Stimulated activated CD4-positive, alpha-beta T cell treated with anti-CD3 and anti-CD28 coated beads, Interleukin-12 subunit alpha, Interleukin-12 subunit beta, amount 100 ng/mL, for 4 hours (primary cell): ENCODE results near the gene CHCHD3.

Experiments
- DNase-seq: peaks from one replicate; pipeline ENCODE4 v3.0.0-alpha.2; 2020

Gene CHCHD3

DNA sequence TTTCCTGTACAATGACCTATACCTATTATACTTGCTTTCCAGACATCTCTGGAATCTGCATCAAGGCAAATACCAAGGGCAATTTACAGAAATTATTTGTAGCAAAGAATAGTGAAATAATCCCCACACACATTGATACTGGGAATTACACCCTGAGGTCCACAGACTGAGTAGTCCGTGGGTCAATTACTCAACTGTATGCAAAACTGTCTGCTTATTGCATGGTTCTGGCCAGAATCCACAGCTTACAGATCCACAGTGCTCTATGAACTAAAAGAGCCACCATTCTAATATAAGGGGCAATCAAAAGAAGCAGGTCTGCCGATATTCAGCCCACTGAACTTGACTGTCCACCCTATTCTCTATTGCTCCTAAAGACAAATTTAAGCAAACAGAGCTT lies 5.7 kb downstream of the CHCHD3 start:
- no peak for DNase-seq

DNA sequence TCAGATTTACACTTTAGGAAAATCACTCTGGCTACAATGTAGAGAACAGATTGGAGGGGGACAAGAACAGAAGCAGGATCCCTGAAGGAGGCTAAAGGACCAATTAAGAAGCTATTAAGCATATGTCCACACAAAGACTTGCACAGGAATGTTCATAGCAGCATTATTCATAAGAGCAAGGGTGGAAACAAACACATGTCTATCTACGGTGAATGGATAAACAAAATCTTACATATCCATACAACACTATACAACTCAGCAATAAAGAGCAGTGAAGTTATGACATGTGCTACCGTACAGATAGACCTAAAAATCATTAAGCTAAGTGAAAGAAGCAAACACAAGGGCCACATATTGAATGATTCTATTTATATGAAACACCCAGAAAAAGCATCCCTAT lies 10.4 kb downstream of the CHCHD3 start:
- DNase-seq = no peak

DNA sequence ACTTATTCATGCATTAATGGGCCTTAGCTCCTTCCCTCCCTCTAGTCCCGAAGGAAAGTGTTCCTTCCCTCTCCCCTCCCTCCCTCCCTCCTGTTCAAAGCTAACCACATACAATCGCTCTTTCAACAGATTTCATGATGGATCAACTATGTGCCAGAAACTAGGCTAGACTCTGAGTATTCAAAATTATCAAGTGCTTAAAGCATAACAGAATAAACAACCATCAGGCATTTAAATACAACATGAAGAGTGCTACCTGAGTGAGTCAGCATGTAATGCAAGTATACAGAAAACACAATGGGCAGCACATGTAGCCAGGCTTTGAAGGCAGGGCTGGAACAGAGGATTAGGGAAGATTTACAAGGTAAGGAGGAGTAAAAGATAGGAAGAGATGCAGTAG lies 11.3 kb downstream of the CHCHD3 start:
- DNase-seq = no peak

DNA sequence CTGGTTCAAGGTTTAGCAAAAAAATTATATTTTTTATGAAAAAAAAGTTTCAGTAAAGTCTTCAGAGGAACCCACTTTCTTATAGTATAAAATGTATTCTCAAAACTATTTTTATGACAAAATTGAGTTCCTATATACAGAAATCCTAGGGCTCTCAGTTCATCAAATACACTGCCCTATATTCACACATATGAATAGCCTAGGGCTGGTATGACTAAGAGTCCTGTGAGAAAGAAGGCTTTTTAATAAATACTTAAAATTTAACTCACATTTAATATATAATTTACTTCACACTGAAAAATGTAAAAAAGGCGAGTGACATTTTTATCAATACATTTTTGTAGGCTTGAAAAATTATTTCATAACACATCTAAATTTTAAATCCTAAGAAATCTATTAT lies 16.6 kb downstream of the CHCHD3 start:
- no peak for DNase-seq

- DNase-seq = no peak
Measured at GRCh38 chr7:133064082-133064820, 17.6 kb downstream of the CHCHD3 start.

DNA sequence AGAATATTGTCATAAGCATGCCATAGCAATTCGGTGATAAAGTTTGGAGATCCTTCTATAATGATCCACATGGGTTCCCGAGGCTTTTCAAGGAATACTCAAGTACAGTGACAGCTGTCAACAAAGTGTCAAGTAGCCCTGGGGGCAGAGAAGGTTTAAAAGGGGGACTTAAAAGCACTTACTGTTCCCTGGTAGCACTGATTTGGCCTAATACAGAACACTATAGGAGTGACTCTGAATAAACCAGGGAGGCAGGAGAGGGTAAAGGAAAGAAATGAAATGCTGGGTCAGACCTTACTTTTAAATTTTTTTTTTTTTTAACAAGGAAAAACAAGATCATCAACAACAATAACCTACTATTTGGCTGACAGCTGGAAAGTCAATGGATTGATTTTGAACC lies 20.1 kb downstream of the CHCHD3 start:
- no peak for DNase-seq

DNA sequence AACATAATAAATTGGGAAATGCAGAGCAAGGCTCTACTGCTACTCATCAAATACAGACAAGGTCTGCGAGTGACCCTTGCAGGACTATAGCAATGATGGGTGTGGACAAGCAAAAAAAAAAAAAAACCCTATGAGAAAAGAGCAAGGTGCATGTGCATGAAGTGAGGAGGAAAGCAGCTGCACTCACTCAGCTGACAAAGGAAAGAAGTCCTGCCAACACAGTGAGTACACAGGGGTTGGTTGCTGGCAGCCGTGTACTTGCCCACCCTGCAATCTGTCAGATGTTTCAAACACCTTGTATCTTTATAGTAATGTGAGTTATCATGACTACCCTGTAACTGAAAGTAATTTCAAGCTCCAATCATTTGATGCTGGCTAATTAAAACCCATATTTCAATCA lies 20.5 kb downstream of the CHCHD3 start:
- no peak for DNase-seq

- DNase-seq = no peak
Measured at GRCh38 chr7:133060004-133060403, 21.9 kb downstream of the CHCHD3 start.

DNA sequence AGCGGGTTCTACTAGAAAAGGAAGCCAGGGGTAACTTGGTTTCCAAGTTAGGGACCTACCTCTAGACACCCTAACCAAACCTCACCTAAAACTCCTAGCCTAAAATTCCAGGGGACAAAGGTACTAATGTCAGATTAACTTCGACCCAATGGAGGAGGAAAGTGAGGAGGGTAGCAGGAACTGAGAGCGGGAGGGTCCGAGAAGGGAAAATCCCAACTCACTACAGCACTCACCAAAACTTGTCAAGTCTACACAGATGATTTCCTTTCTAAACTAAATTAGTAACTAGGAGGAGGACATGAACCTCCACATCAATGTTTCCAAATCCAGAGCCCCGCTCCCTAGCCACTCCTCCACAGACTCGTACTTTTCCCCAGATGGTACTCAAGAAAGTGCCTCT lies 22.6 kb downstream of the CHCHD3 start:
- DNase-seq = no peak

DNA sequence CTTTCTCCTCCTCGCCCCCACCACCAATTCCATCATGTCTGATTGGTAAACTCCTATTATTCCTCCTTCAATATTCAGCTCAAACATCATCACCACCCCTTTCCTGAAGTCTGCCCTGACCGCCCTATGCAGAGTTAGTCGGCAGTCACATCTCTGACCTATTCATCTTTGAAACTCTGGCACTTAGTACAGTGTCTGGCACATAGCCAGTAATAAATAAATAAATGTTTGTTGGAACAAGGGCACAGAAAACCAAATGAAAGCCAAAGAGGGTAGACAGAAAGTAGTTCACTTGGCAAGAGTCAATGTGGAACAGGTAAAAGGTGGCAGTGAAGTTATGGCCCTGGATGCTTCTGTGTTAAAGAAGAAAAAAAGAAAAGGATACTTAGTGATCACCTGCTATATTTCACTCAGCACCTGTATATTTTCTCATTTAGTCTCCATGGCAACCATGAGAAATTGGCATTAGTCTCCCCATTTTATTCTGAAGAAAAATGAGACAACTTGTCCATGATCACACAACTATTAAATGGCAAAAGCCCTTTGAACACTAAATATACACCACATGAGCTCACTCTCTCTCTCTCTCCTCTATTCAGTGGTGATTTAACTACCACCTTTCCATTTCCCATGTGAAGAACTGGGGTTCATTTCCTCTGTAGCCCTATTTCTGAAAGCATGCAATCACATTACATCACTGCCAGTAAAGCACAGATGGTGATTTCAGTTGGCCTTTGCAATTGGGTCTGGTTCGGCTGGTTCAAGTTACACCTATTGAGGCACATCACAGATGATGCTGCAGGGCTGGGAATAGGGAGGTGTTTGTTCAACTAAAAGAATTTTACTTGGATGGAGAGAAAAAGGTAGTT lies 25.3 kb downstream of the CHCHD3 start:
- no peak for DNase-seq

DNA sequence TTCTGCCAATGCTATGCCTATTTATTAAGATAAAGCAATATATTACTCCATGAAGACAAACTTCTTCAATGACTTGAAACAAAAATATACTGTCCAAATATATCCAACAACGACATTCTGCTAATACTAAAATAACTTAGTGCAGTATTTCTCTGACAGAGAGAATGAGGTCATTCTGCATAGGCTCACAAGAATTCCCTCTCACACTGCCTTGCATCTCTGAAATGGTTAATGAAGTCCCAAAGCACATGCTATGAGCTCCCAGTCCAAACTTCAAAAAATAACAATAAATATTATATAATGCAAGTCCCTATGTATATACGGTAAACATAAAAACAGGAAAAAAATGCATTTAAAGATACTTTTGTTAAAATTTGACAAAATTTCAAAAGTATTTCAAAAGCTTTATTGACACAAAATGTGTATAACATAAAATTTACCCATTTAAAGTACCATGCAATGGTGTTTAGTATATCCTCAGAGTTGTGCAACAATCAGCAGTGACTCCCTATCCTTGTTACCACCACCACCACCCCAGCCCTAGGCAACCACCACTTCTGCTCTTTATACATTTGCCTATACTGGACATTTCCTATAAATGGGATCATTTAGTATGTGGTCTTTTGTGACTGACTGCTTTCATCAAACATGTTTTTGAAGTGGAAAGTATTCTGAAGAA lies 27.6 kb downstream of the CHCHD3 start:
- DNase-seq = no peak

GRCh38 chr7:133053321-133053891 lies 28.5 kb downstream of the CHCHD3 start:
- DNase-seq = no peak

DNA sequence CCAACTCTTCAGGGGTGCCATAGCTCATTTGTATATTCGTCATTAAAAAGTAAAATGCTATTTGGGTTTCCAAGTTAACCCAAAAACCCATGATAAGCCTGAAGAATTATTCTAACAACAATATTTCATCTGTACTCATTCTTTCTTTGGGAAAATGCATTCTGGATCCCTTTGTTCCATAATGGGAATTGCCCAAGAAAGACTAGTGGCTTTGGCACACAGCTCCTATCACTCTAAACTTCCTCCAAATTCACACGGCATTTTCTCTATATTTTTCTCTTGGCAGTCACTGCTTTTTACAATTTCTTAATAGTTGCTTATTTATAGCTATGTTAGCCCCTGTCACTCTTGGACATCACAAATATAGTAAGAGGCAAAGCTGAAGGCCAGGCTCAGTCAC lies 29.1 kb downstream of the CHCHD3 start:
- DNase-seq = no peak

GRCh38 chr7:133052401-133052756 lies 29.5 kb downstream of the CHCHD3 start:
- no peak for DNase-seq

DNA sequence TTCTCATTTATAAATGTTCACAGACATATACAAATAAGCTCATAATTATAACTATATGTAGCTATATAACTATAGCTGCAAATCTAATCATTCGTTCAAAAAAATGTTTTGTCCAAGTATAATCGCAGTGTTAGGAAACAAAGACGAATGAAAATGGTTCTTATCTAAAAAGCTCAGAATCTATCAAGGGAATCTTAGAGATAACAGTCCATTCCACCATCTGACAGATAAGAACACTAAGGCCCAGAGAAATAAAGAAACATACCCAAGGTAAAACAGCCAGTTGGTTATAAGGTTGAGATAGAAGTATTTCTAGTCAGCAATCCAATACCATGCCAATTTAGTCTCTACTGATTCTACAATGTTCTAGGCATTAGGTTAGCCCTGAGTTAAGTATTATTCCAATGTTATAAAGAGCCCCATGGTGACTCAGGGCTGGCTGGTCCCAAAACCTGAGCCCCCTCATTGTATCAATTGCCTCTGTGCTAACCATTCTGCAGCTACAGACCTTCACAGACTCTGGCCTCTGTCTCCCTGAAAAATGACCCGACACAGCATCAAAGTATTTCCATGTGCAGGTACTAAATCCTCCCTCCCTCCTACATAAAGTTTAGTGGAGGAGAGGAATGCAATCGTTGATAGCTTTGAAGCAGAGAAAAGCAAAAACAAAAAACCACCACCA lies 30.0 kb downstream of the CHCHD3 start:
- no peak for DNase-seq

DNA sequence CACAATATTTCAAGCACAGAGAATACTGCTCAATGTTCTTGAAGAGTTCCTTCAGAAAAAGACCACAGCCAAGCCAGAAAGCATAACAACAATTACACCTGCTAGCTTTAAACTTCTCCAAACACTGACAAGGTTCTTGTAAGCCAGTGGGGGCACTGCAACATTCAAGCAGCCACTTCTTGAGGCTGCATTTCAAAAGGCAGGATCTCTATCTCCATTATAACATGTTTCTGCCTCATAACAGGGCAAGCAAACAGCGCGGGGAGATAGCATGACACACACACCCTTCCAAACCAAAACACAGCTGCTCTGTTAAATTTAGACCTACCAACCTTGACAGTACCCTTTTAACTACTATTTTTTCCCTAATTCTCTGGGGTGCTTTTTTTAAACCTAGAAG lies 30.8 kb downstream of the CHCHD3 start:
- DNase-seq = no peak

DNA sequence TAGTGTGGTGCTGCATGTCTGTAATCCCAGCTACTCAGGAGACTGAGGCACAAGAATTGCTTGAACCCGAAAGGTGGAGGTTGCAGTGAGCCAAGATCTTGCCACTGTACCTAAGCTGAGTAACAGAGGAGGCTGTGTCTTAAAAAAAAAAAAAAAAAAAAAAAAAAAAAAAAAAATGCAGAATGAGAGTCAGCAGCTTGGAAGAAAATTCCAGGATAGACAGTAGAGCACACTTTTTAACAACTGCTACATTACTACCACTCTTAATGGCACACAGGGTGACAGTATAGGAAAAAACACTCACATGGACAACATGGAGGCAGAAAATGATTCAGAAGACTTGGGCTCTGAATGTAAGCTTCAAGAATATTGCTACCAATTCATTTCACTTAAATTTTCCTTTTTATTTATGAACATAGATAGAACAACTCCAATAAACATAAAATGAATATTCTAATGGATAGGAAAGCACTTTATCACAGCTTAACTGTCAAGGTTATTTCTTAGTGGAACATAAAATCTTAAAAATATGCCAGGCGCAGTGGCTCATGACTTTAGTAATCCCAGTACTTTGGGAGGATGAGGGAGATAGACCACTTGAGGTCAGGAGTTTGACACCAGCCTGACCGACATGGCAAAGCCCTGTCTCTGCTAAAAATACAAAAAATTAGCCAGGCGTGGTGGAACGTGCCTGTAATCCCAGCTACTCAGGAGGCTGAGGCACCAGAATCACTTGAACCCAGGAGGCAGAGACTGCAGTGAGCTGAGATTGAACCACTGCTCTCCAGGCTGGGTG lies 31.5 kb downstream of the CHCHD3 start:
- no peak for DNase-seq

GRCh38 chr7:133048589-133048988 lies 33.3 kb downstream of the CHCHD3 start:
- no peak for DNase-seq

GRCh38 chr7:133047321-133047720 lies 34.6 kb downstream of the CHCHD3 start:
- DNase-seq = no peak

GRCh38 chr7:133044722-133045473 lies 37.0 kb downstream of the CHCHD3 start:
- no peak for DNase-seq

DNA sequence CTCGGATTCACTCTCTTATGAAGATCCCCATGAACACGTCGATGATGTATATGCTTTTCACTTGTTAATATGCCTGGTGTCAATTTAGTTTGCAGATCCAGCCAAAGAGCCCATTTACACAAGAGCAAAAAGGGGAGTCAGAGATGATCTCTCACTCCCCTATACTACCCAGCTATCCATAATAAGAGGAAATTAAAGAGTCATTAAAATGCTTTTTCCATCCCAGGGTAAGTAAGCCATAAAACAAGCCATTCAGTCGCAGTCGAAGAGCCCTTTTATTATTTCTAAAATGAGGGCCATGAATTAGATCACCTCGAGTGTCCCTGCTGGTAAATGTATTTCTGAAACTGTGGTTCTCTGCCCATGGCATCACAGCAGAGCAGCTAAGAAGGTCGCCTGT lies 41.2 kb downstream of the CHCHD3 start:
- no peak for DNase-seq
